Stimulated activated CD4-positive, alpha-beta T cell treated with anti-CD3 and anti-CD28 coated beads, Interleukin-1b, Interleukin-23, amount 100 ng/mL, for 24 hours (primary cell): ENCODE data around the gene HTN3.
"Not testable (repeated sequence)": the region's sequence is repeated elsewhere in the genome, so short reads cannot be mapped to it uniquely, and the experiment has no call there.

ENCODE experiments used
- DNase-seq, 4 experiments: peaks; one replicate each; pipeline ENCODE4 v3.0.0-alpha.2; 2020; ENCODE audit warnings: low read depth in 4 of 4, low spot score in 1 of 4

HTN3 gene

DNA sequence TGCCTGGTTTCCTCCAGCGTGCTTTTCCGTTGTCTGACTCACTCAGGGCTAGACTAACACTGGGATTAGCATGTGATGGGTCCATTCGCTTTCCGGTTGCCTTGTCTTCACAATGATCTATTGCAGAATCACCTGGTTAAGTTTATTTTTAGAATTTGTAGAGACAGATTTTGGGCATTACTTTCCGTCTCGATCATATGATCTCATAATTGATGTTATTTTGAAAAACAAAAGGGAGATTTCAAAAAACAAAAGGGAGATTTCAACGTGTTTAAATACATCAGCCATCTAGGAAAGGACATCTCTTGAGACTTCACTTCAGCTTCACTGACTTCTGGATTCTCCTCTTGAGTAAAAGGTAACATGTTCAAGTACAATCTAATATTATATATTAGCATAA lies at the start of gene HTN3:
Gene HTN3 (plus strand): TSS at position 301 of the 400 bp plus-strand sequence. CDS start 2,282 bp downstream, outside the sequence.
- DNase-seq, result not testable (repeated sequence)

DNA sequence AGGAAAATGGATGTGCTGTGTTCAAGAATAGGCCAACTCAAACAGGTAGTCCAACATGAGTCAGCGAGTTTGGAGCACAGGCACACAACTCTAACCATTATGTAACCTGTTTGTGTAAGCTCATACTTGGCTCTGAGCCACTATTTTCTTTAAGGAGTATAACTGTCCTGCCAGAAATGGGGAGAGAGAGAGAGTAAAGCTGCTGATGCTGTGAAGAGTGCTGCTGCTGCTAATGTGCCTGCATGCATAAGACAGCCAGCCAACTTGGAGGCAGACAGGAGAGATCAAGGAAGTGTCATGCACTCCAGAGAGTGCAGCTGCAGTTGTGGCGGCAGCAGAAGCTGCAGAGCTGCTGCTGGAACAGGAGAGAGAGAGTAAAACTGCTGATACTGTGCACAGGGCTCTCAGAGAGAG lies 44.2 kb upstream of the HTN3 start:
- no peak for DNase-seq

DNA sequence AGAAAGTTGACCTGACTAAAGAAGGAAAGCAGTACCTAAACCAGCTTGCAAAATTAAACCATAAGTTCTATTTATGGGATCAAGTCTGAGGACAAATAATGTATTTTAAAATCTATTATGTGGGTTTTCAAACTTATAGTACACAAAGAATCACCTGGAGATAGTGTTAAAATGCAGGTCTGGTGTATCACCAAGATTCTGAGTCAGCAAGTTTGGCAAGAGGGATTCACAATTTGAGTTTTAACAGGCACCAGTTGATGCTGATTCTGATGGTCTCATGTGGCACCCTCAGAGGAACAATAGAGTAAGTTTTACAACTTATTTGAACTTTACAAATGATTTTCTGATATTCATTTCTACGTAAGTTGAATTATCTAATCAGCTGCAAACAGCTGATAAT lies 41.6 kb upstream of the HTN3 start:
- DNase-seq, result no peak

DNA sequence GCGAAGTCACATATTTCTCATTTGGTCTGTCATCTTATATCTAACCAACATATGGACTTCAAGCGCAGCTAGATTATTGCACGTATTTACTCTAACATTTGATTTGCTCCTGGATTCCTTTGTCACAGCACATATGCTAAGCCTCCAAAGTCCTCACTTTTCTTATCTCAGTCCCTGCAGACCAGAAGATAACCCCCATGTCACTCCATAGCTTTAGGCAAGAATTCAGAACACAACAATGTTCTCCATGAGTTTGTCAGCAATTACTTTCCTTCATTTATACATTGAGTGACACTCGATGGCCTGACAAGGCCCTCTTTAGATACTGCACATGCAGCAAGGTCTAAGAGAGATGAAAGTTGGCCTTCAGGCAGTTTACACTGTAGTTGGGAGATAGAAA lies 37.2 kb upstream of the HTN3 start:
- DNase-seq, result no peak

DNA sequence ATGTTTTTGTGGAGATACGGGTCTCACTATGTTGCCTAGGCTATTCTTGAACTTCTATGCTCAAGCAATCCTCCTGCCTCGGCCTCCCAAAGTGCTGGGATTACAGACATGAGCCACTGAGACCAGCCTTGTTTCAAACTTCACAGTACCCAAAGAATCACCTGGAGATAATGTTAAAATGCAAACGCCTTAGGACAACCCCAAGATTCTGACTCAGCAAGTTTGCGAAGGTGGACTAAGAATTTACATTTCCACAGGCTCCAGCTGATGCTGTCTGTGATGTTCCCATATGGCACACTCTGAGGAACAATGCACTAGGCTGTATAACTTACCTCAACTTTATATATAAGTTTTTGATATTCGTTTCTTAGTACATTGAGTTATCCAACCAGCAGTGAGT lies 33.5 kb upstream of the HTN3 start:
- DNase-seq, result no peak

DNA sequence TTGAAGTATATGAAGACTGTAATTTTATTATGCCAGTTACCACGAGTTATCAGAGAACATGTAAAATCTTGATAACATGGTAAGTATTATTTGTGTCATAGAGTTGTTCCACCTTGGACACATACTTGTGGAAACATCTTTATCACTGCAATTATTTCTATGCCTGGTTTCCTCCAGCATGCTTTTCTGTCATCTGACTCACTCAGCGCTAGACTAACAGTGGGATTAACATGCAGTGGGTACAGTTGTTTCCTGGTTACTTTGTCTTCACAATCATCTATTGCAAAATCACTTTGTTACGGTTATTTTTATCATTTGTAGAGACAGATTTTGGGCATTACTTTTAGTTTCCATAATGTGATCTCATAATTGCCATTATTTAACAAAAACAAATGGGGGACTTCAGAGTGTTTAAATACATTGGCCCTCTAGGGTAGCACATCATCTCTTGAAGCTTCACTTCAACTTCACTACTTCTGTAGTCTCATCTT lies 32.7 kb upstream of the HTN3 start, which contains the start of gene STATH:
Gene STATH (plus strand): TSS at position 441 of the 491 bp plus-strand sequence. CDS start 2,472 bp downstream, outside the sequence.
- DNase-seq, result no peak

DNA sequence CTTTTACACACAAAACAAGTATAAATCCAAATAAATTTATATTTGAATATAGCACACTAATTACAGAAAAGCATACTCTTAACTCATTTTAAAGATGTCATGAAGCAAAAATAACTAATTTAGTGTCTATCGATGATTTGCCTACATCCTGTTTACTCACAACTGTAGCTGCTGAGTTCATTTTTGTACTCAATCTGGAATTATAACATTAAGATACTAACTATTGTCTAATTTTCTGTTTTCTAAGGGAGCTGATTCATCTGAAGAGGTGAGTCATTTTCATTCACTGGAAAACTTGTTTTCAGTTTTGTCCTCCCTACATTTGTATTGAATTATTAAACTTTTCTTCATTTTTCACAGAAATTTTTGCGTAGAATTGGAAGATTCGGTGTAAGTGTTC lies 28.8 kb upstream of the HTN3 start:
- DNase-seq, result no peak

DNA sequence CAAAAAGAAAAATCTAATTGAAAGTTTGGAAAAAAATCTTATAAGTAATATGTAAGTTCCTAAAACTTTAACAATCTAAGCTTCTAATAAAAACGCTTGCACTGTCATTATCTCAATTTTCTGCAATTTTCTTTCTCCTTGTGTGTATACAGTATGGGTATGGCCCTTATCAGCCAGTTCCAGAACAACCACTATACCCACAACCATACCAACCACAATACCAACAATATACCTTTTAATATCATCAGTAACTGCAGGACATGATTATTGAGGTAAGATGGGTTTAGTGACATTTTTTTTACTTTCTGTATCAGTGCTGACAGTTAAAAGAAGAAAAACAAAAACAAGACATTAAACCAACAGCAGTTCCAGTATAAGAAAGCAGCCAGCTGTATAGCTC lies 27.5 kb upstream of the HTN3 start:
- no peak for DNase-seq

DNA sequence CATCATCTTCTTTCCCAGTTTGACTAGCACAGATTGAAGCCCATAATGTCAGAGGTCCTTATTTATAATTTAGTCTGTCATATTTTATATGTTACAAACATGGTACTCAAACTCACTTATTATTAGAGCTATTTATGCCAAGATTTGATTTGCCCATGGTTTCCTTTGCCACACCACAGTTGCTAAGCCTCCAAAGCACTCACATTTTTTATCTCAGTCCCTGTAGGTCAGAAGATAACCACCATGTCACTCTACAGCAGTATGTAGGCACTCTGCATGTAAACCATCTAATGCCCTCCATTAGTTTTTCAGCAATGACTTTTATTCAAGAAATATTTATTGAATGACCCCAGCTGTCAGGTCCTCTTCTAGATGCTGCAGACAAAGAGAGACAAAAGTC lies 25.8 kb upstream of the HTN3 start:
- no peak for DNase-seq

DNA sequence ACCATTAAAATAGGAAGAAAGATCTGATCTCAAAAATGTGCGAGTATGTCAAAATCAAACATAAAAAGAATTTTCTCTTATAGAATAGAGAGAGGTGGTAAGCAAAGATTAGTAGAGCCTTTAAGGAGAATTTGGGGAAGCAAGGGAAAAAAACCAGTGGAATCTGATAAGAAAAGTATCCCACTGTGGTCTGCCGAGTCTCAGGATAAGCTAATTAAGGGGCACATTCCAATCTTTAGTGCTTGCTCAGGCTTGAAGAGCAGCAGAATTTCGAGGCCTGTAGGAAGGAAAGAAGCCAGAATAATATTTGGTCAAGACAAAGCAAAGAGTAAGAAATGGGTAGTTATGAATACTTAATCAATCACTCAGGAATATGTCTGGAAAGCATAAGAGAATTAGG lies 19.5 kb upstream of the HTN3 start:
- DNase-seq, result no peak

DNA sequence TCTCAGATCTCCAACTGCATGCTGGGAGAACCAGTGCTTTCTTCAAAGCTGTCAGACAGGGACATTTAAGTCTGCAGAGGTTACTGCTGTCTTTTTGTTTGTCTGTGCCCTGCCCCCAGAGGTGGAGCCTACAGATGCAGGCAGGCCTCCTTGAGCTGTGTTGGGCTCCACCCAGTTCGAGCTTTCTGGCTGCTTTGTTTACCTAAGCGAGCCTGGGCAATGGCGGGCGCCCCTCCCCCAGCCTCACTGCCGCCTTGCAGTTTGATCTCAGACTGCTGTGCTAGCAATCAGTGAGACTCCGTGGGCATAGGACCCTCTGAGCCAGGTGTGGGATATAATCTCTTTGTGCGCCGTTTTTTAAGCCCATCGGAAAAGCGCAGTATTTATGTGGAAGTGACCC lies 9.3 kb upstream of the HTN3 start:
- DNase-seq, result not testable (repeated sequence)

DNA sequence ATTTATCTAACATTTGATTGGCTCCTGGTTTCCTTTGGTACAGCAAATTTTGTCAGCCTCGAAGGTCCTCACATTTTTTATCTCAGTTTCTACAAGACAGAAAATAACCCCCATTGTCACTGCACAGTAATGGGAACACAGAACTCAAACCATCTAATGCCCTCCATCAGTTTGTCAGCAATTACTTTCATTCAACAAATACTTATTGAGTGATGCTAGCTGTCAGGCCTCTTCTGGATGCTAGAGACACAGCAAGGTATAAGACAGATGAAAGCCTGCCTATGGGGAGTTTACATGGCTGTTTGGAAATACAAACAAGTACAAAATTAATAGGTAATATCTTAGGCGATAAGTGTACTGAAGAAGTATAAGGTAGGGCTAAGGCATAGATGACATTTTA lies 5.0 kb upstream of the HTN3 start:
- no peak for DNase-seq

DNA sequence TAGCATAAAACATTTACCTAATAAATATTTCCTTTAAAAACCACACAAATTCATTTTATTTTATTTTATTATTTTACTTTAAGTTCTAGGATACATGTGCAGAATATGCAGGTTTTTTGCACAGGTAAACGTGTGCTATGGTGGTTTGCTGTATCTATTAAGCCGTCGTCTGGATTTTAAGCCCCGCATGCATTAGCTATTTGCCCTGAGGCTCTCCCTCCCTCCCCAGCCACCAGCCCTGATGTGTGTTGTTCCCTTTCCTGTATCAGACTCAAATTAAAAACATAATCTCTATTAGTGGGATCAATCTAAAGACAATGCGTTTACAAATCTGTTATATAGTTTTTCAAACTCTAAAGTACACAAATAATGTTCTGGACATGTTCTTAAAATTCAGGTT lies 1.2 kb upstream of the HTN3 start:
- DNase-seq, result no peak

DNA sequence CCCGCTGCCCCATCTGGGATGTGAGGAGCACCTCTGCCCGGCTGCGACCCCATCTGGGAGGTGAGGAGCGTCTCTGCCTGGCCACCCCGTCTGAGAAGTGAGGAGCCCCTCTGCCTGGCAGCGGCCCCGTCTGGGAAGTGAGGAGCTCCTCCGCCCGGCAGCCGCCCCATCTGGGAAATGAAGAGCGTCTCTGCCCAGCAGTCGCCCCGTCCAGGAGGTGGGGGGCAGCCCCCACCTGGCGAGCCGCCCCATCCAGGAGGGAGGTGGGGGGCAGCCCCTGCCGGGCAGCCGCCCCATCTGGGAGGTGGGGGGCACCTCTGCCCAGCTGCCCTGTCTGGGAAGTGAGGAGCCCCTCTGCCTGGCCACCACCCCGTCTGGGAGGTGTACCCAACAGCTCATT lies 9.3 kb downstream of the HTN3 start:
- DNase-seq, result not testable (repeated sequence)

DNA sequence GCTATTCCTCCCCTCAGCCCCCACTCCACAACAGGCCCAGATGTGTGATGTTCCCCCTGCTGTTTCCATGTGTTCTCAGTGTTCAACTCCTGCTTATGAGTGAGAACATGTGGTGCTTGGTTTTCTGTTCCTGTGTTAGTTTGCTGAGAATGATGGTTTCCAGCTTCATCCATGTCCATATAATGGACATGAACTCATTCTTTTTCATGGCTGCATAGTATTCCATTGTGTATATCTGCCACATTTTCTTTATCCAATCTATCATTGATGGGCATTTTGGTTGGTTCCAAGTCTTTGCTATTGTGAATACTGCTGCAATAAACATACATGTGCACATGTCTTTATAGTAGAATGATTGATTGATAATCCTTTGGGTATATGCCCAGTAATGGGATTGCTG lies 11.7 kb downstream of the HTN3 start:
- not testable (repeated sequence) for DNase-seq

DNA sequence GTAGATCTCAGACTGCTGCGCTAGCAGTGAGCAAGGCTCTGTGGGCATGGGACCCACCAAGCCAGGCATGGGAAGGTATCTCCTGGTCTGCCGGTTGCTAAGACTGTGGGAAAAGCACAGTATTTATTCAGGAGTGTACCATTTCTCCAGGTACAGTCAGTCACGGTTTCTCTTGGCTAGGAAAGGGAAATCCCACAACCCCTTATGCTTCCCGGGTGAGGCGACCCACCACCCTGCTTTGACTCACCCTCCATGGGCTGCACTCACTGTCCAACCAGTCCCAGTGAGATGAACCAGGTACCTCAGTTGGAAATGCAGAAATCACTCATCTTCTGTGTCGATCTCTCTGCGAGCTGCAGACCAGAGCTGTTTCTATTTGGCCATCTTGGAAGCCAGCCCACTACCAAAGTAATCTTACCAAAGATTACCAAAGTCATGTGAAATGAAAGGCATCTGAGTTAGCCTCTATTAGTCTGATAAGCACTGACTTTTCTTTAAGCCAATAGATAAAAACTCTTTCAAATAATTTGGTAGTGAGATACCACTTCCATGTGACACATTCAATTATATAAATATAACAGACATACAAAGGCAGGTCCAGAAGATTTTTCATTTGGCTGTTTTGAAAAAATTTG lies 13.5 kb downstream of the HTN3 start:
- DNase-seq, result no peak

DNA sequence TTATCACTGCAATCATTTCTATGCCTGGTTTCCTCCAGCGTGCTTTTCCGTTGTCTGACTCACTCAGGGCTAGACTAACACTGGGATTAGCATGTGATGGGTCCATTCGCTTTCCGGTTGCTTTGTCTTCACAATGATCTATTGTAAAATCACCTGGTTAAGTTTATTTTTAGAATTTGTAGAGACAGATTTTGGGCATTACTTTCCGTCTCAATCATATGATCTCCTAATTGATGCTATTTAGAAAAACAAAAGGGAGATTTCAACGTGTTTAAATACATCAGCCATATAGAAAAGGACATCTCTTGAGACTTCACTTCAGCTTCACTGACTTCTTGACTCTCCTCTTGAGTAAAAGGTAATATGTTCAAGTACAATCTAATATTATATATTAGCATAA lies 21.9 kb downstream of the HTN3 start, which contains the start of gene HTN1:
Gene HTN1 (plus strand): TSS at position 301 of the 400 bp plus-strand sequence. CDS start 2,639 bp downstream, outside the sequence.
- not testable (repeated sequence) for DNase-seq

DNA sequence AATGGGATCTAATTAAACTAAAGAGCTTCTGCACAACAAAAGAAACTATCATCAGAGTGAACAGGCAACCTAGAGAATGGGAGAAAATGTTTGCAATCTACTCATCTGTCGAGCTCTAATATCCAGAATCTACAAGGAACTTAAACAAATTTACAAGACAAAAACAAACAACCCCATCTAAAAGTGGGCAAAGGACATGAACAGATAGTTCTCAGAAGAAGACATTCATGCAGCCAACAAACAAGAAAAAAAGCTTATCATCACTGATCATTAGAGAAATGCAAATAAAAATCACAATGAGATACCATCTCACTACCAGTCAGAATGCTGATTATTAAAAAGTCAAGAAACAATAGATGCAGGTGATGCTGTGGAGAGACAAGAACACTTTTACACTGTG lies 28.3 kb downstream of the HTN3 start:
- not testable (repeated sequence) for DNase-seq

DNA sequence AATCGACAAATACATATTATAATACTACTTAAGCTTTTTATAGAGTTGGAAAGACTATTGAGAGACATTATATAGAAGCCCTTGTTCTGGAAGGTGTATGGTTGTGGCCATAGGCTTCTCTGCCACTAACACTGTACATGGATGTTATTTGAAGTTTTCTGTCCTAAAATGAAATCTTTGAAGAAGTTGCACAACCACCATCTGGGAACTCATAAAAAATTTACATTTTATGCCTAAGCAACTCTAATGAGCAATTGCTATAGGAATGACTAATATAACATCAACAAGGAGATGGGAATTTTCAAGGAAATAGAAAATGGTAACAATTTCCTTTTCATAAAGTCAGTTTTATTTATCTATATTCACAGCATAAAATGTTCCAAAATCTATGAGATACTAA lies 29.4 kb downstream of the HTN3 start:
- DNase-seq, result no peak

DNA sequence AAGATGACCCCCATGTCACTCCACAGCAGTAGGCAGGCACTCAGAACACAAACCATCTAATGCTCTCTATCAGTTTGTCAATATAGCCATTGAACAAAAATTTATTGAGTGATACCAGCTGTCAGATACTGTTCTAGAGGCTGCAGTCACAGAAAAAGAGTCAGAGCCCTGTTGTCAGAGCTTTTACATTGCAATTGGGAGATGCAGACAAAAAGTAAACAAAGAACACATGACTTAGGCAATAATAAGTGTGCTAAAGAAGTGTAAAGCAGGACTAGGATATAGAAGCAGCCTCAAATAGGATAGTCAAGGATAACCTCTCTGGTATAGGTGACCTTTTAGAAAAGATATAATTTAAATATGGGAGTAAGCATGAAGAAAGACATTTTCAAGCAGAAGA lies 30.9 kb downstream of the HTN3 start:
- DNase-seq, result no peak

DNA sequence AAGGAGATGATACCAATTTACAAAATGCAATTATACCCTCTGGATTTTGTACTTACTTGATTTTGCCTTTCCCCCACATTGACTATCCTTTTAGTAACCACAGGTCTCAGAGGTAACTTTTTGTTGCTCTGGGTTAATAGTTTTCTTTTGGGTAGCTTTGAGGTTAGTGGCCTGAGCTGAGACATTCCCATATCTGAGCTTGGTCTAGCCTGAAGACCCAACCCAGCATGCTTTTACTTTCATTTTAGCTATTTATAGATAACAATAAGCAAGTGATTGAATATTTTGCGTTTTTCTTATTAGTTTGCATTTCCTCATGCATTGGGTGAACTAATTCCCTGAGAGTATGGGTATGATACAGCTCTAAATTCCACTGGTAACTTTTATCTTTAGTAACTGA lies 33.7 kb downstream of the HTN3 start:
- no peak for DNase-seq

DNA sequence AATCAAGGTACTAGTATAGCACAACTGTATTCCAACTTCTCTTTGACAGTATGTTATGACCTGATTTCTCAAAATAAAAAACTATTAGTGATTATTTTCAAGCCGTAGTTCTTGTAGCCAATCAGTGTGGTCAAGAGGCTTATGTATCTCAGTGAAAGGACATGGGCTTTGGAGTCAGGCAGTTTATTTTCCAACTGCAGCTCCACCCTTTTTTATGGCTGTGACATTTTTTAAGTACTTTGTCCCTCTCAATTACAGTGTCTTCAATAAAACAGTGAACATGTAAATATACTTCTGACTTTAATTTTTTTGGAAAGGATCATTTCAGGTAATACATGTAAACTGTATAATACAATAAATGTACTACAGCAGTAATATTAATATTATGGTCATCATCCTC lies 51.9 kb downstream of the HTN3 start:
- DNase-seq, result no peak
